GM19240 (cell line): ENCODE data around the gene ALDH1L2.
"Not testable (repeated sequence)": the region's sequence is repeated elsewhere in the genome, so short reads cannot be mapped to it uniquely, and the experiment has no call there.

Source experiments
- DNase-seq: peaks from one replicate; pipeline ENCODE4 v3.0.0; 2011; ENCODE audit warnings: low spot score; ENCODE audit not compliant: insufficient read length

The ALDH1L2 gene

GRCh38 chr12:105084251-105085250 is at the start of gene ALDH1L2:
ALDH1L2 (minus strand) TSS chr12:105084458; CDS start chr12:105084436, 22 bp downstream.
- no peak for DNase-seq

- DNase-seq = no peak
Observed at GRCh38 chr12:105120551-105120950, 36.3 kb upstream of the ALDH1L2 start.

DNA sequence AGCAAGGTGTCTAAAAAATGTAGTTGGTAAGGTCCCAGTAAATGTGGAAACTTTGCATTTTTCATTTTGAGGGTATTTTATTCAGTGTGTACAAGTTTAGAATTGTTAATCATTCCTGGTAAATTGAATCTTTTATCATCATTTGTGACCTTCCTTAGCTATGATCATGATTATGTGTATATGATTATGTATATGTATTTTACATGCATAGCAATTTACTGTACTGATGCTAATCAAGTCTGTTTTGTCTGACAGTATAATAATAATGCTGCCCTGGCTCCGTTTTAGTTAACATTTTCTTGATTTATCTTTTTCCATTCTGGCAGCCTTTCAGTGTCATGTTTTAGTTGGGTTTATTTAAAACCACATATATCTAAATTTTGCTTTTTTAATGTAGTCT is 32.7 kb upstream of the ALDH1L2 start:
- no peak for DNase-seq

DNA sequence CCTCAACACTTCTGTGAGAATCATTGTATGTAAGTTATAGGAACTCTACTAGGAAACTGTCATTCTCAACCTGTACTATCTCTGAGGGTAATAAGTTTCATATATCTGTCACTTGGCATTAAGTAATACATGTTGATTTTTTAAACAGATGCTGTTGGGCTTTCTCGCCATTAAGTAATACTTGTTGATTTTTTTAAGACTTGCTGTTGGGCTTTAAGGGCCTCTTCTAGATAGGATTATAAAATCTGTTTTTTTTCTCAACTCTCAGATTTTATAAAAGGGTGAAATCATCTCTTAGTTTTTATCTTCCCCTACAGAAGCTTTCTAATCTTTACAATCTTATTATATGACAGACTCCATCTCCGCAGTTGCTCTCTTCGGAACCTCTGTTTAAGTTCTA is 28.8 kb upstream of the ALDH1L2 start:
- no peak for DNase-seq

DNA sequence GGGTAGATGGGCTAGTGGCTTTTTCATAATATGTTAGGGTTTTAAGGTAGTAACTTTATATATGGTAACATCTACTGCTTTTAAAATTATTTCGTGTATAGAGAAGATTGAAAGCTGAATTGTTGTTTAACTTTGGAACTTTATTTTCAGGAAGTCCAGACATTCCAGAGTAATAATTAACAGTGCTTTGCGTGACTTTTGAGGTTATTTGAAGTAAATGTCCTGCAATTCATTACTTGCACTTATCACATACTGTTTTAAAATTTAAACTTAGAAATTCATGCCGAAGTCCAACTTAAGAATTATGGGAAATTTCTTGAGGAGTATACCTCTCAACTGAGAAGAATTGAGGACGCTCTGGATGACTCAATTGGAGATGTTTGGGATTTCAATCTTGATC is 26.6 kb upstream of the ALDH1L2 start:
- no peak for DNase-seq

GRCh38 chr12:105109465-105110212 is 25.4 kb upstream of the ALDH1L2 start:
- DNase-seq = no peak

DNA sequence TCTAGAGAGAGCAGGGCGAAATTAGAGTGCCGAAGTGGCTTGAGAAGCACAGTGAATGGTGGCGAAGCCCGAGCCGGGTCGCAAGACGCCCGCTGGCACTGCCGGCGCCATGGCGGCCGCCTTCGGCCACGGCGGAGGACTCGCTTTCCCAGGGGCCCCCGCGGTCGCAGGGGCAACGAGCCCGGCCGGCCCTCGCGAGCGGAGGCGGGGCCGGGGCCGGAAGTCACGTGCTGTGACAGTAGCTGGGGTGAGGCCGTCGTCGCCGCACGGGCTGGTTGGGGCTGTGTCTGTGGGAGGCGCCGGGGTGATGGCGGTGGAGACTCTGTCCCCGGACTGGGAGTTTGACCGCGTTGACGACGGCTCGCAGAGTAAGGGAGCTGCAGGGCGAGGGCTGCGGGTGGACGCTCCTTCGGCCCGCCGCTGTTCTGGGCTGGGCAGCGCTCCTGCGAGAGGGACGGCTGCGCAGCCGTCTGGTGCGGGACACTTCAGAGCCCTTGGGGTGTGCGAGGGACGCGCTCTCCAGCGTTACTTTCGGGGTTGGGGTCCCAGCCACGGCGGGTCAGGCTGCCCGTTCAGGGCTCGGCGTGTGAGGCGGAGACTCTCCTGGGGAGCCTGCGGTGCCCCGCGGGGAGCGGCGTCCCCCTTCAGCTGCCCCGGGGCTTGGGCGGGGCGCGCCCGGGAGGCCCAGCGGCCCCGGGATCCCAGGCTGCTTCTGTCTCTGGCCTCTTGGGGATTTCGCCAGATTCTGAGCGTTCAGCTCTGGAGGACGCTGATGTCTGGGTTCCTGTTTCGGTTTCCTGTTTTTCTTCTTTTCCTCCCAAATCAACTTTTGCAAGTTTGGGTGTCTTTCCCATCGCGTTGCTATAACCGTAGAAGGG is 23.5 kb upstream of the ALDH1L2 start, which contains the start of gene WASHC4:
Gene WASHC4, plus strand, starts transcription at position 238 of the 878 bp plus-strand sequence. Its CDS starts 70 bp downstream, at position 308.
- DNase-seq = peak; percentile 90

- DNase-seq = no peak
Observed at GRCh38 chr12:105107171-105107493, 22.9 kb upstream of the ALDH1L2 start.

- DNase-seq = no peak
Observed at GRCh38 chr12:105106621-105107020, 22.4 kb upstream of the ALDH1L2 start.

- DNase-seq = no peak
Observed at GRCh38 chr12:105104762-105105161, 20.5 kb upstream of the ALDH1L2 start.

- DNase-seq = no peak
Observed at GRCh38 chr12:105102673-105103072, 18.4 kb upstream of the ALDH1L2 start.

- DNase-seq = no peak
Observed at GRCh38 chr12:105100998-105101397, 16.7 kb upstream of the ALDH1L2 start.

GRCh38 chr12:105100207-105100985 is 16.1 kb upstream of the ALDH1L2 start:
- DNase-seq = no peak

DNA sequence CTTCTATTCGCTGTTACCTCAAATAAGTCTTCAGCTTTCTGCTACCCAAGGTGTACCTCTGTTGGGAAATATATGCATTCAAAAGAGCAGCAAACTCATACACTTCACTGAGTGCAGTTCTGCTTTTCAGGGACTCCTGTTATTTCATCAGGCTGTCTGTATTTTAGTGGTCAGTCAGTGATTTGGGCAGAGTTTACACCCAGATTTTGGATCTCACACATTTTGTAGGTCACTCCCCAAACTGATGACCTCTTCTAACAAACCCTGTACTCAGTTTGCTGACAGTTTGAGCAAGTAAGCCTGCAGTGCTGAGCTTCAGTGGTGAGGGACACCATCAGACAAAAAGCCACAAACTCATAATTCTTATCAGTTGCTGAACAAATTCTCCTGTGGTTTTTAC is 15.1 kb upstream of the ALDH1L2 start:
- DNase-seq = no peak

DNA sequence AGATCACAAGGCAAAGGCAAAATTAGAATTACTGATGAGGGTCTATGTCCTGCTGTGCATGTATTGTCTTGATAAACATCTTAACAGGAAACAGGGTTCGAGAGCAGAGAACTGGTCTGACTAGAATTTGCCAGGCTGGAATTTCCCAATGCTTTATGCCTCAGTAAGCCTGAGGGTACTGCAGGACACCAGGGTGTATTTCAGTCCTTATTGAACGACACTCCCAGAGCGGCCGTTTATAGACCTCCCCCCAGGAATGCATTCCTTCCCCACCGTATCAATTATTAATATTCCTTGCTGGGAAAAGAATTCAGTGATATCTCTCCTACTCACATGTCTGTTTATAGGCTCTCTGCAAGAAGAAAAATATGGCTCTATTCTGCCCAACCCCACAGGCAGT is 11.1 kb upstream of the ALDH1L2 start:
- DNase-seq = not testable (repeated sequence)

DNA sequence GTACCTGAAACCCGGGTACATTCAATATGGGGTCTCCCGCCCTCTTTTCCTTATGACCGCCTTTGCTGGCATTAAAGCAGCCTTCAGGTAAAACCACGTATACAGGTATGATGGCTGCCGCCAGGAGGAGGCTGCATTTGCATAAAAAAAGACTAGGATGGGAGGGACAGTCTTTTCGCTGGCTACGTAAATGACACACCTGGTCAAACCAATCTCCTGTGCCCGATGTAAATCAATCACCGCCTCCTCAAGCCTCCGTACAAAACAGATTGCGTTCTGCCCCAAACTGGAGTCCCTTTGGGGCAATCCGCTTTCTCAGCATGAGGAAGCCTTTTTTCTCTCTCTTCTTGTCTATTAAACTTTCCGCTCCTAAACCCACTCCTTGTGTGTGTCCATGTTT is 8.1 kb upstream of the ALDH1L2 start:
- DNase-seq = no peak

GRCh38 chr12:105091476-105092206 is 7.4 kb upstream of the ALDH1L2 start:
- DNase-seq = no peak

DNA sequence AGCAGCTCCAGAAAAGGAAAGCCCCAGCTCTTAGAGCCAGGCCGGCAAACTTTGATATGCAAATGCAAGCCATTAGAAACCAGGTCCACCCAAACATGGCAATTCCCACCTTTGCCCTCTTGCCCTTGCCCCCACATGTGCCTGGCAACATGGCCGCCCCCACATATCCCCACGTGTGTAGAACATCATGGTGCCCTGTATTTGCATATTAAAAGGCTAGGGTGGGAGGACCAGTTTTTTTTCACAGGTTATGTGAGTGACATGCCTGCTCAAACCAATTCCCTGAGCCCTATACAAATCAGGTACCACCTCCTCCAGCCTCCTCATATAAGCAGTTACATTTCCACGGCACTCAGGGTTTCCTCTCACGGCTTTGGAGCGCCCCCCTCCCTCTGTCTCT is 6.1 kb upstream of the ALDH1L2 start:
- no peak for DNase-seq

DNA sequence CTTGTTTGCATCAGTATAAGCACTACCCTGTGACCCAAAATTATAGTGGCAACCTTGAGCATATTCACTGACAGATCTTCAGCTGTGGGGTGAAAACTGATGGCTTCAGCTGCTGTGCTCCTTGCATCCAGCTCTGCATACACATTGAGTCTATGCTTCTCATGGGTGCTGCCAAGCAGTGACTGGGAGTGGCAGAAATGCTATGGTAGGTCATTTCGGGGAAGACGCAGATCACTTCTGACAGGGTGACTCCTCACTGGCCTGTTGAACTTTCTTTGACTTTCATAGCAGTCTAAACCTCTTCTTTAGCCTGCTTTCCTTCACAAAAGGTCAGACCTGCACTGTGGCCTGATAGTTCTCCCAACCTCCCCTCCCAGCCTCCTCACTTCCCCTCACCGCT is 5.6 kb upstream of the ALDH1L2 start:
- DNase-seq = no peak

GRCh38 chr12:105085501-105085900 is 1.2 kb upstream of the ALDH1L2 start:
- no peak for DNase-seq
